Liver (tissue), 9 donors: ENCODE measurements around the gene SLC29A3. TPM values are rescaled to one million over a fixed set of nuclear protein-coding genes. Genes with fewer than 3 reads are reported as not detected.

ENCODE experiments used
- DNase-seq: peaks from one replicate; pipeline ENCODE4 v3.0.0-alpha.2; 2017; ENCODE audit warnings: low spot score
- H3K27ac ChIP-seq, 2 donors: one replicate each; pipeline ENCODE4 v1.7.0; 2013; ENCODE audit warnings: inconsistent platforms in 2 of 2, low read length in 2 of 2, control low read depth in 1 of 2, low read depth in 1 of 2, mild to moderate bottlenecking in 1 of 2
- H3K27me3 ChIP-seq, 4 donors: one replicate each; pipeline versions ENCODE4 v1.6.1 to v1.7.0; 2013; ENCODE audit warnings: low read length in 3 of 4, inconsistent platforms in 1 of 4, mild to moderate bottlenecking in 1 of 4, moderate library complexity in 1 of 4; ENCODE audit not compliant: control insufficient read depth in 4 of 4, insufficient read depth in 4 of 4
- H3K36me3 ChIP-seq, 4 donors: one replicate each; pipeline versions ENCODE4 v1.6.1 to v1.7.0; 2013; ENCODE audit warnings: low read length in 3 of 4, mild to moderate bottlenecking in 3 of 4, low read depth in 1 of 4, moderate library complexity in 1 of 4; ENCODE audit not compliant: control insufficient read depth in 4 of 4, insufficient read depth in 3 of 4
- H3K4me1 ChIP-seq, 4 donors: one replicate each; pipeline versions ENCODE4 v1.6.1 to v1.7.0; 2013; ENCODE audit warnings: low read length in 3 of 4, mild to moderate bottlenecking in 3 of 4, moderate library complexity in 1 of 4; ENCODE audit not compliant: control insufficient read depth in 4 of 4, insufficient read depth in 4 of 4
- H3K4me3 ChIP-seq, 3 donors: one replicate each; pipeline versions ENCODE4 v1.6.1 to v1.7.0; 2013; ENCODE audit warnings: low read length in 3 of 3, control low read depth in 1 of 3, low read depth in 1 of 3, mild to moderate bottlenecking in 1 of 3
- H3K9ac ChIP-seq, 2 donors: one replicate each; pipeline ENCODE4 v1.7.0; 2013; ENCODE audit warnings: low read length in 2 of 2, mild to moderate bottlenecking in 2 of 2, moderate library complexity in 2 of 2, control low read depth in 1 of 2, low read depth in 1 of 2
- H3K9me3 ChIP-seq, 4 donors: one replicate each; pipeline versions ENCODE4 v1.6.1 to v1.7.0; 2013; ENCODE audit warnings: low read length in 3 of 4; ENCODE audit not compliant: control insufficient read depth in 4 of 4
- ATF3 ChIP-seq: IDR thresholded peaks from 2 replicates; pipeline ENCODE4 v1.6.1; 2016; ENCODE audit warnings: antibody characterized with exemption
- EGR1 ChIP-seq, 2 donors: IDR thresholded peaks; 2 replicates each; pipeline ENCODE4 v1.6.1; 2016 to 2018; ENCODE audit warnings: antibody characterized with exemption in 2 of 2, low read depth in 2 of 2
- FOXA1 ChIP-seq: IDR thresholded peaks from 2 replicates; pipeline ENCODE4 v1.6.1; 2016; ENCODE audit warnings: antibody characterized with exemption
- FOXA2 ChIP-seq: IDR thresholded peaks from 2 replicates; pipeline ENCODE4 v1.6.1; 2016; ENCODE audit warnings: antibody characterized with exemption
- GABPA ChIP-seq, 2 donors: IDR thresholded peaks in 1 of 2; conservative IDR thresholded peaks in 1 of 2; 2 replicates each; pipeline ENCODE4 v1.6.1; 2016; ENCODE audit warnings: antibody characterized with exemption in 2 of 2, mild to moderate bottlenecking in 1 of 2, moderate library complexity in 1 of 2
- HNF4A ChIP-seq, 2 donors: conservative IDR thresholded peaks; 2 replicates each; pipeline ENCODE4 v1.6.1; 2016; ENCODE audit warnings: antibody characterized with exemption in 2 of 2, mild to moderate bottlenecking in 2 of 2
- HNF4G ChIP-seq: IDR thresholded peaks from 2 replicates; pipeline ENCODE4 v1.6.1; 2016; ENCODE audit warnings: antibody characterized with exemption
- JUND ChIP-seq, 2 donors: IDR thresholded peaks; 2 replicates each; pipeline ENCODE4 v1.6.1; 2016; ENCODE audit warnings: antibody characterized with exemption in 2 of 2
- MAX ChIP-seq: IDR thresholded peaks from 2 replicates; pipeline ENCODE4 v1.6.1; 2016; ENCODE audit warnings: antibody characterized with exemption
- NR2F2 ChIP-seq: IDR thresholded peaks from 2 replicates; pipeline ENCODE4 v1.6.1; 2016; ENCODE audit warnings: antibody characterized with exemption
- RAD21 ChIP-seq, 2 donors: IDR thresholded peaks; 2 replicates each; pipeline ENCODE4 v1.6.1; 2016; ENCODE audit warnings: antibody characterized with exemption in 2 of 2, mild to moderate bottlenecking in 2 of 2
- REST ChIP-seq: IDR thresholded peaks from 2 replicates; pipeline ENCODE4 v1.6.1; 2016; ENCODE audit warnings: antibody characterized with exemption, mild to moderate bottlenecking
- RXRA ChIP-seq, 2 donors: IDR thresholded peaks; 2 replicates each; pipeline ENCODE4 v1.6.1; 2017 to 2018; ENCODE audit warnings: antibody characterized with exemption in 2 of 2, mild to moderate bottlenecking in 1 of 2
- TAF1 ChIP-seq: conservative IDR thresholded peaks from 2 replicates; pipeline ENCODE4 v1.6.1; 2016; ENCODE audit warnings: antibody characterized with exemption, mild to moderate bottlenecking
- YY1 ChIP-seq: IDR thresholded peaks from 2 replicates; pipeline ENCODE4 v1.6.1; 2016; ENCODE audit warnings: antibody characterized with exemption, mild to moderate bottlenecking
- ZBTB33 ChIP-seq: IDR thresholded peaks from 2 replicates; pipeline ENCODE4 v1.6.1; 2016; ENCODE audit warnings: antibody characterized with exemption
- WGBS: extraction: QIAGEN DNeasy Blood & Tissue Kit; methylation state at CpG from one replicate; pipeline ENCODE4 v1.1.7; 2013; 5-methylcytosine and 5-hydroxymethylcytosine counted together
- polyA plus RNA-seq, 2 donors: library from polyadenylated mRNA; stranded (reverse) in 1 of 2; unstranded in 1 of 2; fragments of 200-250 nt in 1 of 2; fragments of >200 nt in 1 of 2; fragmentation: Nextera tagmentation in 1 of 2; extraction: Ambion mirVana in 1 of 2; gene quantifications; one replicate each; pipeline versions ENCODE4 v1.2.1 to v1.2.3, GENCODE V29; 2013 to 2015
- total RNA-seq, 2 donors: library from RNA; depleted of rRNA; stranded (reverse); fragments of >200 nt; gene quantifications; one replicate each; pipeline ENCODE4 v1.2.3, GENCODE V29; 2014
- donor health status: healthy.
- donor health status: healthy.
- donor health status: healthy.
- donor health status: healthy.
- donor health status: healthy.

Gene SLC29A3
- total and polyA plus RNA-seq, 4 donors = 3.1 to 11.9 (median 5.3) TPM

- WGBS = 77% methylated on average over 5 of the region's 5 CpGs
- no peak overlapping the region for H3K4me3 ChIP-seq
- TF ChIP-seq HNF4G = no peak
- no peak for TF ChIP-seq EGR1 (IDR thresholded peaks at IDR 0.05; ENCODE audit: low read depth in 2 of 2)
- no peak for TF ChIP-seq NR2F2
- no peak for TF ChIP-seq RXRA (IDR thresholded peaks at IDR 0.05)
- no peak for TF ChIP-seq FOXA1
- no peak for TF ChIP-seq REST
- no peak for TF ChIP-seq TAF1
- TF ChIP-seq FOXA2 = no peak
- TF ChIP-seq ATF3 = no peak
- peaks cover 0 to 4% (median 0%) of the 10 kb centered on the region in 4 donors for H3K4me1 ChIP-seq
- H3K27ac ChIP-seq = no peak overlapping the region
- H3K9ac ChIP-seq = no peak overlapping the region
- H3K9me3 ChIP-seq = no peaks in the 10 kb centered on the region
- no peaks in the 10 kb centered on the region for H3K36me3 ChIP-seq
- DNase-seq = no peak
- H3K27me3 ChIP-seq = no peaks in the 10 kb centered on the region
These were observed 38.8 kb upstream of the SLC29A3 start for GRCh38 chr10:71280216-71280615.

- Histone ChIP-seq H3K9me3 (no peaks in the 10 kb centered on the region), H3K4me3 (no peak overlapping the region), H3K27ac (no peak overlapping the region), H3K9ac (no peak overlapping the region), H3K4me1 (peaks cover 0 to 4% (median 0%) of the 10 kb centered on the region in 4 donors), H3K27me3 (no peaks in the 10 kb centered on the region), H3K36me3 (no peaks in the 10 kb centered on the region)
- DNase-seq = no peak
- TF ChIP-seq TAF1 (no peak), RAD21 (IDR thresholded peaks at IDR 0.05) (no peak), HNF4G (no peak), ATF3 (no peak)
- 42% methylated on average over 3 of the region's 3 CpGs for WGBS
These were observed 38.2 kb upstream of the SLC29A3 start for GRCh38 chr10:71280825-71281224.

- no peak overlapping the region for H3K9ac ChIP-seq
- no peaks in the 10 kb centered on the region for H3K36me3 ChIP-seq
- H3K27ac ChIP-seq = no peak overlapping the region
- no peak for DNase-seq
- no peak overlapping the region for H3K4me3 ChIP-seq
- TF ChIP-seq MAX (no peak), GABPA (IDR thresholded peaks at IDR 0.05 in 1 of 2, conservative IDR thresholded peaks at IDR 0.05 in 1 of 2) (no peak), NR2F2 (no peak), ZBTB33 (no peak), REST (no peak), RXRA (IDR thresholded peaks at IDR 0.05) (no peak), HNF4G (no peak), RAD21 (IDR thresholded peaks at IDR 0.05) (no peak), HNF4A (conservative IDR thresholded peaks at IDR 0.05) (no peak), YY1 (no peak), EGR1 (IDR thresholded peaks at IDR 0.05; ENCODE audit: low read depth in 2 of 2) (no peak), JUND (IDR thresholded peaks at IDR 0.05) (no peak), ATF3 (no peak)
- WGBS = 93% methylated on average over 8 of the region's 8 CpGs
- no peaks in the 10 kb centered on the region for H3K9me3 ChIP-seq
- no peaks in the 10 kb centered on the region for H3K27me3 ChIP-seq
- H3K4me1 ChIP-seq = peaks cover 0 to 4% (median 0%) of the 10 kb centered on the region in 4 donors
These were observed 37.3 kb upstream of the SLC29A3 start for GRCh38 chr10:71281646-71282322.
